ENCODE results near the gene TIMP2. TPM values are rescaled to one million over a fixed set of nuclear protein-coding genes. Genes with fewer than 3 reads are reported as not detected.

The TIMP2 gene
- total and polyA plus RNA-seq, 2 of the 8 experiments (the other 6 are each of a cell fraction or from before 2014, with no cell fraction given): 18.2 to 43.3 TPM

DNA sequence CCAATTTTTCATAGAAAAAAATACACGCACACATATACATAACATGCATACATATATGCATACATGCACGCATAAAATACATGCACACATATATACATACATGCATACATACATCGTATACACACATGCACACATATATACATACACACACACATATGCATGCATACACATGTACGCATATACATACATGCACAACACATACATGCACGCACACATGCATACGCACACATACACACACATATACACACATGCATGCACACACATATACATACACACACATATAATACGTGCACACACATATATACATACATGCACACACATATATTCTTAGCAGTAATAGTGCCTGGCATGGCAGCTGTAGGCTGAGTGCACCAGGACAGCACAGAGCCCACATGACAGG is 109.5 kb downstream of the TIMP2 start:
- Histone ChIP-seq H4K20me1 (replicated peaks in 1 of 2; ENCODE audit: control insufficient read depth in 1 of 2, insufficient read depth in 2 of 2, low read length in 2 of 2) (peaks cover 4 to 13% of the 10 kb centered on the region in 2 experiments), H3K79me2 (ENCODE audit: control insufficient read depth in 1 of 2, insufficient read depth in 2 of 2, low read length in 2 of 2) (peaks cover 0 to 3% of the 10 kb centered on the region in 2 experiments; a peak in 1 of 4 replicates), H3K4me2 (ENCODE audit: insufficient read depth in 1 of 2, low read depth in 2 of 2, low read length in 2 of 2) (no peak overlapping the region), H3K18ac (ENCODE audit: extremely low read depth, low read length) (no peak overlapping the region), H3K14ac (ENCODE audit: insufficient read length) (no peak overlapping the region), H4K5ac (ENCODE audit: insufficient read length, low read depth, low read length) (no peak overlapping the region), H2AFZ (ENCODE audit: low read length) (no peak overlapping the region), H3K79me1 (ENCODE audit: low read depth, low read length) (no peaks in the 10 kb centered on the region; the same call in none of the 2 replicates), H2BK5ac (ENCODE audit: low read depth, low read length) (no peak overlapping the region), H2BK15ac (ENCODE audit: low read length) (no peak overlapping the region), H3K36me3 (ENCODE audit: control insufficient read depth in 2 of 4, insufficient read depth in 4 of 4, low read length in 3 of 4) (peaks cover 47 to 89% (median 84%) of the 10 kb centered on the region in 4 experiments), H2BK120ac (replicated peaks; ENCODE audit: low read depth, low read length) (no peak overlapping the region), H4K8ac (ENCODE audit: extremely low read depth, insufficient read depth, low read length) (no peak overlapping the region), H3K56ac (replicated peaks; ENCODE audit: insufficient read length, low read depth, low read length) (no peak overlapping the region), H3K4ac (replicated peaks; ENCODE audit: insufficient read length, low read depth, low read length) (no peak overlapping the region), H3K27ac (ENCODE audit: low read depth, low read length) (no peak overlapping the region), H3K23me2 (ENCODE audit: low read depth, low read length) (no peaks in the 10 kb centered on the region), H2BK20ac (ENCODE audit: low read length) (no peak overlapping the region), H3K4me1 (replicated peaks in 1 of 4; ENCODE audit: control insufficient read depth in 3 of 4, insufficient read depth in 4 of 4, low read length in 3 of 4) (no peaks in the 10 kb centered on the region), H4K91ac (replicated peaks; ENCODE audit: insufficient read length, low read length) (no peak overlapping the region), H3K23ac (ENCODE audit: insufficient read length) (no peak overlapping the region), H2BK12ac (ENCODE audit: low read depth, low read length) (no peak overlapping the region), H3K9me3 (ENCODE audit: insufficient read depth in 2 of 2, low read depth in 1 of 2, low read length in 1 of 2) (no peaks in the 10 kb centered on the region), H3K4me3 (ENCODE audit: extremely low read depth in 1 of 4, insufficient read depth in 2 of 4, low read depth in 3 of 4, low read length in 4 of 4) (no peak overlapping the region), H2AK5ac (ENCODE audit: low read depth, low read length) (no peak overlapping the region), H3K27me3 (replicated peaks in 1 of 4; ENCODE audit: control insufficient read depth in 3 of 4, extremely low read depth in 1 of 4, insufficient read depth in 3 of 4, low read length in 3 of 4) (no peaks in the 10 kb centered on the region), H3K9ac (replicated peaks in 1 of 4; ENCODE audit: extremely low read depth in 1 of 4, low read depth in 3 of 4, low read length in 3 of 4) (no peak overlapping the region)
- no peak for TF ChIP-seq KDM4A (IDR thresholded peaks at IDR 0.05; ENCODE audit: low read depth, low read length, severe bottlenecking)
- TF ChIP-seq BRCA1 (IDR thresholded peaks at IDR 0.05; ENCODE audit: low read depth, low read length): no peak
- TF ChIP-seq TCF12 (IDR thresholded peaks at IDR 0.05; ENCODE audit: low read depth, low read length): no peak
- TF ChIP-seq EZH2 (IDR thresholded peaks at IDR 0.05; ENCODE audit: low read depth, low read length, severe bottlenecking): no peak
- no peak for TF ChIP-seq TBP (IDR thresholded peaks at IDR 0.05; ENCODE audit: low read depth, low read length)
- no peak for TF ChIP-seq JUN (IDR thresholded peaks at IDR 0.05; ENCODE audit: low read depth, low read length)
- no peak for TF ChIP-seq POU5F1 (IDR thresholded peaks at IDR 0.05; ENCODE audit: low read depth, low read length)
- no peak for TF ChIP-seq HDAC2 (IDR thresholded peaks at IDR 0.05; ENCODE audit: borderline replicate concordance in 1 of 2, low read depth in 2 of 2, low read length in 2 of 2)
- no peak for TF ChIP-seq POLR2A (IDR thresholded peaks at IDR 0.05; ENCODE audit: control extremely low read depth in 1 of 2, low read depth in 2 of 2, low read length in 2 of 2)
- TF ChIP-seq NRF1 (IDR thresholded peaks at IDR 0.05; ENCODE audit: low read depth, low read length): no peak
- no peak for TF ChIP-seq SUZ12 (IDR thresholded peaks at IDR 0.05; ENCODE audit: low read length)
- TF ChIP-seq CTBP2 (IDR thresholded peaks at IDR 0.05; ENCODE audit: borderline replicate concordance, insufficient read depth, insufficient read length, low read length): no peak
- TF ChIP-seq SIRT6 (IDR thresholded peaks at IDR 0.05; ENCODE audit: low read length): no peak
- no peak for TF ChIP-seq RAD21 (IDR thresholded peaks at IDR 0.05 in 1 of 2, conservative IDR thresholded peaks at IDR 0.05 in 1 of 2; ENCODE audit: low read depth in 2 of 2, low read length in 2 of 2)
- POLR2A ChIA-PET (ENCODE audit: partially characterized antibody): interaction anchor here (1.2 kb wide), 1 partner anchor 12 kb away, joined by 3 read pairs; no protein-coding TSS in a partner anchor
- DNase-seq (ENCODE audit: low read depth in 1 of 2, low spot score in 2 of 2): no peak
- CTCF ChIA-PET (ENCODE audit: partially characterized antibody): no interaction called here
- 92% methylated on average over 7 of the region's 7 CpGs; no CpG with 5 or more reads in 1 of the 2 experiments for WGBS, 2 experiments (ENCODE audit: extremely low coverage in 1 of 2, insufficient coverage in 1 of 2, insufficient read length in 1 of 2, insufficient replicate concordance in 2 of 2, low coverage in 1 of 2, low lambda C conversion rate in 2 of 2, missing lambda C conversion rate in 1 of 2)
- no peak for FAIRE-seq

Data from H1 (cell line).